Natural killer cell (primary cell): ENCODE data around the gene TTC28. TPM values are rescaled to one million over a fixed set of nuclear protein-coding genes. Genes with fewer than 3 reads are reported as not detected.

Experiments used
- ATAC-seq, 3 donors: fragments of 150-1000 bp in 2 of 3; fragments of 200-7000 bp in 1 of 3; cut with Tn5 transposase; 1 replicate in 1 of 3; 2 replicates in 2 of 3; pipeline ENCODE4 v1.10.0; 2021; ENCODE audit warnings: mild to moderate bottlenecking in 2 of 3, moderate library complexity in 2 of 3
- DNase-seq, 2 donors: peaks; one replicate each; pipeline versions ENCODE4 v3.0.0 to v3.0.0-alpha.2; 2013 to 2021; ENCODE audit warnings: mixed read lengths in 1 of 2
- H3K27ac ChIP-seq: one replicate; pipeline ENCODE4 v1.5.1; 2013; ENCODE audit warnings: mild to moderate bottlenecking, low read length
- H3K27me3 ChIP-seq: one replicate; pipeline ENCODE4 v1.6.1; 2013; ENCODE audit warnings: low read length; ENCODE audit not compliant: control insufficient read depth, insufficient read depth
- H3K36me3 ChIP-seq: one replicate; pipeline ENCODE4 v1.6.1; 2013; ENCODE audit warnings: low read length; ENCODE audit not compliant: control insufficient read depth, insufficient read depth
- H3K4me1 ChIP-seq: one replicate; pipeline ENCODE4 v1.6.1; 2013; ENCODE audit warnings: low read length; ENCODE audit not compliant: control insufficient read depth, insufficient read depth
- H3K4me3 ChIP-seq: one replicate; pipeline ENCODE4 v1.5.1; 2013; ENCODE audit warnings: low read length
- H3K9me3 ChIP-seq: one replicate; pipeline ENCODE4 v1.6.1; 2013; ENCODE audit warnings: low read length; ENCODE audit not compliant: control insufficient read depth, insufficient read depth
- H3K27ac Mint-ChIP-seq, 2 donors: one replicate each; pipeline ENCODE4 v1.8.0; 2022; ENCODE audit warnings: mild to moderate bottlenecking in 2 of 2, mixed read lengths in 2 of 2, moderate library complexity in 1 of 2
- H3K27me3 Mint-ChIP-seq, 2 donors: one replicate each; pipeline ENCODE4 v1.8.0; 2022; ENCODE audit warnings: low read depth in 2 of 2, mixed read lengths in 2 of 2
- H3K36me3 Mint-ChIP-seq: one replicate; pipeline ENCODE4 v1.8.0; 2022; ENCODE audit warnings: mixed read lengths
- H3K4me1 Mint-ChIP-seq, 2 donors: one replicate each; pipeline ENCODE4 v1.8.0; 2022; ENCODE audit warnings: mixed read lengths in 2 of 2
- H3K4me3 Mint-ChIP-seq: one replicate; pipeline ENCODE4 v1.8.0; 2022; ENCODE audit warnings: mild to moderate bottlenecking, moderate library complexity, mixed read lengths
- H3K9me3 Mint-ChIP-seq, 2 donors: one replicate each; pipeline ENCODE4 v1.8.0; 2022; ENCODE audit warnings: mixed read lengths in 2 of 2
- WGBS: methylation state at CpG from one replicate; pipeline ENCODE4 v1.1.7; 2013; ENCODE audit warnings: missing lambda C conversion rate; ENCODE audit not compliant: insufficient coverage; 5-methylcytosine and 5-hydroxymethylcytosine counted together
- intact Hi-C: fragments of 100-400 bp; cut with micrococcal nuclease; formaldehyde crosslinking; loops from one replicate; pipeline ENCODE4 v1.14.2; 2022
- total RNA-seq, 4 donors: library from RNA; stranded (reverse); fragments of 120-200 nt in 1 of 4; gene quantifications; one replicate each; pipeline versions ENCODE4 v1.2.3 to v1.2.4, GENCODE V29; 2013 to 2022
- TF ChIP-seq, protein P1 (sequence below): fragments of 200-600 bp; IDR thresholded peaks from one replicate; pipeline ENCODE4 v1.8.0; 2022; ENCODE audit warnings: antibody characterized with exemption

TTC28 gene
- total RNA-seq, 3 donors from 2014 or later (not counting 1 experiment from before 2014, with no cell fraction given): 4.1 to 10.0 (median 8.6) TPM

DNA sequence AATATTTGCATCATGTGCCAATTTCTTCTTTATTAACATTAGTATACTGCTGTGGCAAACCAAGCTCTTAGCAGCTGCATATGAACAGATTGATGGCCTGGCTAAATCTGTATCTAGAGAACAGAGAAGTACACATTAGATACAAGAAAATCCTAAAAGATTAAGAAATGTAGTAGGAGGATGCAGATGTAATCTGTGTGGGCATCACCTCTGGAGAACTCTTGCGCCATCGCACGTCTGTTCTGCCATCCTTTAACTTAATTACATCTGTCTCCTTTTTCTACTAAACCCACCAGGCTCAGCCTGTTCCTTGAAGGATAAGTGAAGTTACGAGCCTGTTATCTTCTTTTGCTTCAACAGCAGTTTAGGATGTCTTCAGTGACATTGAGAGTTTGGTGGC, 564.2 kb downstream of the TTC28 start:
- H3K36me3 Mint-ChIP-seq: no peaks in the 10 kb centered on the region
- 40% methylated on average over 1 of the region's 4 CpGs for WGBS
- intact Hi-C loops: no loop called here

GRCh38 chr22:28112548-28113043, 567.0 kb downstream of the TTC28 start:
- H3K27me3 ChIP-seq: no peaks in the 10 kb centered on the region
- Mint-ChIP-seq H3K27me3 (peaks cover 0 to 4% of the 10 kb centered on the region in 2 donors), H3K27ac (no peak overlapping the region), H3K9me3 (no peaks in the 10 kb centered on the region), H3K4me3 (no peak overlapping the region), H3K36me3 (no peaks in the 10 kb centered on the region), H3K4me1 (no peaks in the 10 kb centered on the region)
- H3K36me3 ChIP-seq: no peaks in the 10 kb centered on the region
- no peaks in the 10 kb centered on the region for H3K4me1 ChIP-seq
- ATAC-seq (no peak), DNase-seq (no peak)
- no peak overlapping the region for H3K27ac ChIP-seq
- TF ChIP-seq, protein P1, sequence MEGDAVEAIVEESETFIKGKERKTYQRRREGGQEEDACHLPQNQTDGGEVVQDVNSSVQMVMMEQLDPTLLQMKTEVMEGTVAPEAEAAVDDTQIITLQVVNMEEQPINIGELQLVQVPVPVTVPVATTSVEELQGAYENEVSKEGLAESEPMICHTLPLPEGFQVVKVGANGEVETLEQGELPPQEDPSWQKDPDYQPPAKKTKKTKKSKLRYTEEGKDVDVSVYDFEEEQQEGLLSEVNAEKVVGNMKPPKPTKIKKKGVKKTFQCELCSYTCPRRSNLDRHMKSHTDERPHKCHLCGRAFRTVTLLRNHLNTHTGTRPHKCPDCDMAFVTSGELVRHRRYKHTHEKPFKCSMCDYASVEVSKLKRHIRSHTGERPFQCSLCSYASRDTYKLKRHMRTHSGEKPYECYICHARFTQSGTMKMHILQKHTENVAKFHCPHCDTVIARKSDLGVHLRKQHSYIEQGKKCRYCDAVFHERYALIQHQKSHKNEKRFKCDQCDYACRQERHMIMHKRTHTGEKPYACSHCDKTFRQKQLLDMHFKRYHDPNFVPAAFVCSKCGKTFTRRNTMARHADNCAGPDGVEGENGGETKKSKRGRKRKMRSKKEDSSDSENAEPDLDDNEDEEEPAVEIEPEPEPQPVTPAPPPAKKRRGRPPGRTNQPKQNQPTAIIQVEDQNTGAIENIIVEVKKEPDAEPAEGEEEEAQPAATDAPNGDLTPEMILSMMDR: no peak
- intact Hi-C loops: no loop called here
- H3K9me3 ChIP-seq: no peaks in the 10 kb centered on the region
- 68% methylated on average over 9 of the region's 9 CpGs for WGBS
- no peak overlapping the region for H3K4me3 ChIP-seq

More for the DNA sequence above, 564.2 kb downstream of the TTC28 start:
- no peaks in the 10 kb centered on the region for H3K36me3 ChIP-seq
- H3K27me3 ChIP-seq: no peaks in the 10 kb centered on the region
- no peak overlapping the region for H3K27ac Mint-ChIP-seq
- no peak for DNase-seq
- H3K27me3 Mint-ChIP-seq: peaks cover 0 to 4% of the 10 kb centered on the region in 2 donors
- H3K4me1 ChIP-seq: no peaks in the 10 kb centered on the region
- H3K9me3 ChIP-seq: no peaks in the 10 kb centered on the region
- no peak for ATAC-seq
- H3K9me3 Mint-ChIP-seq: no peaks in the 10 kb centered on the region
- no peak overlapping the region for H3K4me3 ChIP-seq
- no peaks in the 10 kb centered on the region for H3K4me1 Mint-ChIP-seq
- no peak overlapping the region for H3K27ac ChIP-seq
- H3K4me3 Mint-ChIP-seq: no peak overlapping the region
- TF ChIP-seq, protein P1: no peak

- DNase-seq (no peak), ATAC-seq (no peak)
- TF ChIP-seq, protein P1: no peak
- whole genome bisulfite sequencing: 79% methylated on average over 2 of the region's 2 CpGs
- H3K4me3 Mint-ChIP-seq: no peak overlapping the region
- H3K36me3 ChIP-seq: no peaks in the 10 kb centered on the region
- H3K36me3 Mint-ChIP-seq: no peaks in the 10 kb centered on the region
- H3K9me3 Mint-ChIP-seq: no peaks in the 10 kb centered on the region
- peaks cover 0 to 4% of the 10 kb centered on the region in 2 donors for H3K27me3 Mint-ChIP-seq
- H3K9me3 ChIP-seq: no peaks in the 10 kb centered on the region
- intact Hi-C loops: no loop called here
- no peak overlapping the region for H3K27ac ChIP-seq
- H3K4me1 ChIP-seq: no peaks in the 10 kb centered on the region
- no peak overlapping the region for H3K4me3 ChIP-seq
- H3K27me3 ChIP-seq: no peaks in the 10 kb centered on the region
- no peak overlapping the region for H3K27ac Mint-ChIP-seq
- no peaks in the 10 kb centered on the region for H3K4me1 Mint-ChIP-seq
Observed at GRCh38 chr22:28112190-28112544, 567.5 kb downstream of the TTC28 start.

DNA sequence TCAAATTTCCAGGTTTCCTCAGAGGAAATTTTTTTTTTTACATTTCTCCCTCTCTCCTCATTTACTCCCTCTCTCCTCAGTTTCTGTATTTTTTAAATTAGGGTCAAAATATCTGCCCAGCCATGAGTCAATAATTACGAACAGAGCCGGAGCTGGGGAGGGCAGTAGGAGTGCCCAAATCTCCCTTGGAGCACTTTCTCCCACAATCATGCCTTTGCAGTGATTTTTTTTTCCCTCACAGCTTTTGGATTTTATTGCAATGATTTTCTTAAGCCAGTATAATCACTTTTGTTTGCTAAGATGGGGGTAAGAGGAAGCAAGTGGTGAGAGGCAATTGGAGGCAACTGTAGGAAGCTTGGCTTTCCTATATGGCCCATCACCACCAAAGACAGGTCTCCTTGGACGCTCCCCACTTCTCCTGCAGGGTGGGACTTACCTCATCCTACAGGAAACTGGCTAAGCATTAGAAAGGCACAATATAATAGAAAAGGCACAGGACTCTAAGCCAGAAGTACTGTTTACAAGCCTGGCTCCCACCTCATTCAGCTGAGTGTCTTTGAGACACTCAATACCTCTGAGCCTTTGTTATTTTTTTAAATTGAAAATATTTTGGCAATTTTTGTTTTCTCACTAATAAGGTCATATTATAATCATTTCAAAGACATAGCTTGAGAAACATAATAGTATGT, 568.0 kb downstream of the TTC28 start:
- Mint-ChIP-seq H3K4me1 (no peaks in the 10 kb centered on the region), H3K27ac (no peak overlapping the region), H3K9me3 (no peaks in the 10 kb centered on the region), H3K36me3 (no peaks in the 10 kb centered on the region), H3K4me3 (no peak overlapping the region), H3K27me3 (peaks cover 0 to 4% of the 10 kb centered on the region in 2 donors)
- DNase-seq (no peak), ATAC-seq (no peak)
- H3K4me1 ChIP-seq: no peaks in the 10 kb centered on the region
- no peaks in the 10 kb centered on the region for H3K27me3 ChIP-seq
- H3K9me3 ChIP-seq: no peaks in the 10 kb centered on the region
- H3K4me3 ChIP-seq: no peak overlapping the region
- WGBS: 75% methylated on average over 3 of the region's 3 CpGs
- intact Hi-C loops: no loop called here
- no peaks in the 10 kb centered on the region for H3K36me3 ChIP-seq
- no peak overlapping the region for H3K27ac ChIP-seq
- TF ChIP-seq, protein P1: no peak
